Muscle layer of duodenum (tissue), 2 donors: ENCODE measurements around the gene PRR36.
"Not testable (repeated sequence)": the region's sequence is repeated elsewhere in the genome, so short reads cannot be mapped to it uniquely, and the experiment has no call there.

Source experiments
- H3K27ac ChIP-seq: one replicate; pipeline ENCODE4 v1.7.0; 2013; ENCODE audit warnings: mild to moderate bottlenecking, low read length
- H3K27me3 ChIP-seq: one replicate; pipeline ENCODE4 v1.7.0; 2013; ENCODE audit warnings: low read depth, mild to moderate bottlenecking, control low read depth, low read length
- H3K36me3 ChIP-seq, 2 donors: one replicate each; pipeline ENCODE4 v1.7.0; 2013; ENCODE audit warnings: low read length in 2 of 2, control low read depth in 1 of 2, mild to moderate bottlenecking in 1 of 2; ENCODE audit not compliant: insufficient read depth in 2 of 2, control insufficient read depth in 1 of 2
- H3K4me1 ChIP-seq, 2 donors: one replicate each; pipeline ENCODE4 v1.7.0; 2013; ENCODE audit warnings: low read length in 2 of 2, mild to moderate bottlenecking in 2 of 2, control low read depth in 1 of 2, moderate library complexity in 1 of 2; ENCODE audit not compliant: insufficient read depth in 2 of 2, control insufficient read depth in 1 of 2
- H3K4me3 ChIP-seq, 2 donors: one replicate each; pipeline ENCODE4 v1.7.0; 2013; ENCODE audit warnings: low read length in 2 of 2, low read depth in 1 of 2, mild to moderate bottlenecking in 1 of 2
- H3K9me3 ChIP-seq, 2 donors: one replicate each; pipeline ENCODE4 v1.7.0; 2013; ENCODE audit warnings: low read length in 2 of 2, control low read depth in 1 of 2, mild to moderate bottlenecking in 1 of 2; ENCODE audit not compliant: control insufficient read depth in 1 of 2
- donor health status: healthy.

PRR36 gene

DNA sequence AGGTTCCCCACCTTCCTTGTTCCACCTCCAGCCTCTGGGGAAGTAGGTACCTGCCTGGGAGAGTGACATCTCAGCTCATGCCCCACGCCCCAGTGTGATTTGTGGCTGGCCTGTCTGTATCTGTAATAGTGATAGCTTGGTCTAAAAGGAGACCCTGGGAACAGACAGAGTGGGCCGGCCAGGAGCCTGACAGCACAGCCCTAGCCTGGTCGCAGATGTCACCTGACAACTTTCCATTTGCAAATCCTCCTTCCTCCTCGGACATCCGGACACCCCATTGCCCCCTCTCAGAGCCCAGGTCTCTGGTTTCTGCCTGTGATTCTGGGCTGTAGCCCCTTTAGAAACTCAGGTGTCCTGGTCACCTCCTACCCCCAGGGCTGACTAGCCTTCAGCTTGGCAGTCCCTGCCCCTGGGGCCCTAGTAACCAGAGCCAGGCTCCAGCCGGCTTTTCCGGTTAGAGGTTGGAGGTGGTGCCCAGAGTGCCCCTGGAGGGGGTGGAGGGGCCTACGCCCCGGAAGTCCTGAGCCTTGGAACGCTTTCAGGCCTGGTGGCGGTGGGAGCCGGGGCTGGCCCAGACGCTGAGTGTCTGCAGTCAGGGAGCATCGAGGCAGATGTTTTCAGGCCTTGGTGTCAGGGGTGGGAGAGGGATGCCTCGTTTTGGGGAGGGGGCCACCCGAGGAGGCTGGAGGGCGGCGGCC lies 20.6 kb upstream of the PRR36 start:
- Histone ChIP-seq H3K27ac (no peak overlapping the region), H3K36me3 (no peaks in the 10 kb centered on the region), H3K9me3 (no peaks in the 10 kb centered on the region), H3K27me3 (no peaks in the 10 kb centered on the region), H3K4me3 (no peak overlapping the region), H3K4me1 (no peaks in the 10 kb centered on the region)

- not testable (repeated sequence) for H3K36me3 ChIP-seq, H3K4me3 ChIP-seq, H3K9me3 ChIP-seq, H3K27me3 ChIP-seq, H3K27ac ChIP-seq, H3K4me1 ChIP-seq
Measured at GRCh38 chr19:7893362-7894101, 19.3 kb upstream of the PRR36 start.

DNA sequence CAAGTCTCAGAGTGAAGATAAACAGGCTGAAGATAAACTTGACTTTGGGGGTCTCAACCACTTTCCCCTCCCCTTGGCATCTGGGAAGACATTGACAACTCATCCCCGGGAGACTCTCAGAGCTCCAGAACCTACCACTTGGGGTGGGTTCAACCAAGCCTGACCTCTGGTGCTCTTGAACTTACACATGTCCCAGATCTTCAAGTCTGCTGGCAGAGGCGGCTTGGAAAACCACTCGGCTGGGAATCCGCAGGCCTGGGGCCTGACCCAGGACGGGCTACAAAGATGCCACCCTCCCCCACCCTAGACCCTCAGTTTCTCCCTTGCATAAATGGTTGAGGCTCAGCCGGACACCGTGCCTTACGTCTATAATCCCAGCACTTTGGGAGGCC lies 14.6 kb upstream of the PRR36 start:
- H3K36me3 ChIP-seq, result no peaks in the 10 kb centered on the region
- H3K27ac ChIP-seq, result no peak overlapping the region
- peak overlapping the region; percentile 8 to 21 for H3K4me3 ChIP-seq
- peaks cover 0 to 8% of the 10 kb centered on the region in 2 donors for H3K4me1 ChIP-seq
- no peaks in the 10 kb centered on the region for H3K9me3 ChIP-seq
- peaks cover 3% of the 10 kb centered on the region for H3K27me3 ChIP-seq

DNA sequence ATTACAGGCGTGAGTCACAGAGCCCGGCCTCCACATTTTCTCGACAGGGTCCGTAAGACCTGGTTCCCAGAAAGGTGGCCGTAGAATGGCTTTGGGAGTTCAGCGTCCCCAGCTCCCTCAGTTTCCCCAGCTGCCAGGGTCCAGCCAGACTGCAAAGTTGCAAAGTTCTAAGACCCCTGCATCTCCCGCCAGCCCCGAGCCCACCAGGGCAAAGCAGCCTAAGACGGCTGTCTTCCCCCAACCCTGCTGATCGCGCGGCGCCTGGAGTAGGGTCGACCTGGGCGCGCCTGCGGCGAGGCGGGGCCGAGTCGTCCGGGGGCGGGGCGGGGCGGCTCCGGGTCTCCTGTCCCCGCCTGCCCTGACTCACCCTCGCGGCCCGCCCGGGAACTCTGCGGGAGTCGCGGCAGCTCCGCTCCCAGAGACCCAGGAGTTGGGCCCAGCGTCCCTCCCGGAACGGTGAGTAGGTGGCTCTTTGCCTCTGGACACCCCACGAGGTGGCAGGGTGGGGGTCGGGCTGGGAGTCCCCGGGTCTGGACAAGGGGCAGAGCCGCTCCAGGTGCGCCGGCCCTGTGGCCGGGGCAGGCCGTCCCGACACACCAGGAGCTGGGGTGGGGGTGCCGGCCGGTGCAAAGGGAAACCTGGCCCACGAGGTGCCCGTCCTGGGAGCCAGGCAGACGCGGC lies 14.1 kb upstream of the PRR36 start, which contains the start of gene LRRC8E:
TSS of gene LRRC8E (plus strand) at position 366 of the 681 bp plus-strand sequence. CDS start 7,094 bp downstream, outside the sequence.
- Histone ChIP-seq H3K27ac (no peak within 1 kb of the TSS), H3K9me3 (no peaks in the 10 kb centered on the region), H3K36me3 (no peaks in the 10 kb centered on the region), H3K27me3 (peaks cover 3% of the 10 kb centered on the region), H3K4me1 (peaks cover 0 to 8% of the 10 kb centered on the region in 2 donors), H3K4me3 (peak within 1 kb of the TSS; percentile 8 to 21)

- Histone ChIP-seq H3K9me3 (no peaks in the 10 kb centered on the region), H3K4me1 (peaks cover 0 to 8% of the 10 kb centered on the region in 2 donors), H3K4me3 (no peak overlapping the region), H3K27me3 (peaks cover 3% of the 10 kb centered on the region), H3K27ac (no peak overlapping the region), H3K36me3 (no peaks in the 10 kb centered on the region)
Measured at GRCh38 chr19:7887408-7888144, 13.4 kb upstream of the PRR36 start.

DNA sequence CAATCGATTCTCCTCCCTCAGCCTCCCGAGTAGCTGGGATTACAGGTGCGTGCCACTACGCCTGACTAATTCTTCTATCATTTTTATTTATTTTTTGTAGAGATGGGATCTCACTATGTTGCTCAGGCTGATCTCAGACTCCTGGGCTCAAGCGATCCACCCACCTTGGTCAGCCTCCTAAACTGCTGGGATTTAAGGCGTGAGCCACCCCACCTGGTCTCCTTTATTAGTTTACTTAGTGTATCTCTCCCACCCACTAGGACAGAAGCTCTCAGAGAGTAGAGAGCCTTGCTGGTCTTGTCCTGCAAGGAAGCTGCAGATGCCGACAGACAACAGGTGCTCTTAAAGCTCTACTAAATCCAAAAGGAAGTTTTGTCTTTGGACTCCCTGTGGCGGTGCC lies 11.6 kb upstream of the PRR36 start:
- Histone ChIP-seq H3K27me3 (peaks cover 3% of the 10 kb centered on the region), H3K27ac (no peak overlapping the region), H3K4me1 (peaks cover 0 to 8% of the 10 kb centered on the region in 2 donors), H3K4me3 (no peak overlapping the region), H3K36me3 (no peaks in the 10 kb centered on the region), H3K9me3 (no peaks in the 10 kb centered on the region)

GRCh38 chr19:7883796-7884570 lies 9.8 kb upstream of the PRR36 start:
- no peak overlapping the region for H3K4me3 ChIP-seq
- peaks cover 3% of the 10 kb centered on the region for H3K27me3 ChIP-seq
- H3K4me1 ChIP-seq, result peaks cover 0 to 8% of the 10 kb centered on the region in 2 donors
- H3K27ac ChIP-seq, result no peak overlapping the region
- no peaks in the 10 kb centered on the region for H3K9me3 ChIP-seq
- no peaks in the 10 kb centered on the region for H3K36me3 ChIP-seq

DNA sequence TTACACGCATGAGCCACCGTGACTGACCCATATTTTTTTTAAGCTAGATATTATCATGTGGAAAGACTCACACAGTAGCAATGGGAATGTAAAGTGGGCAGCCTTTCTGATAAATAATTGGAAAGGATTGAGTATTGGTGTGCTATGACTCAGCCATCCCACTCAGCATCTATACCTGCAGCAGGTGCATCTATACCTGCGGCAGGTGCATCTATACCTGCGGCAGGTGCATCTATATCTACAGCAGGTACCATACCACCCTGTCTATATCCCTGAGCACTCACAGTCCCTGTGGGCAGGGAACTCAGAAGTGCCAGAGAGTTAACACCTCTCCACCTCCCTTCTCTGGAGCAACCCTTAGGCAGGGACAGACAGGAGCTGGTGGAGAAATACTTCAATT lies 8.9 kb upstream of the PRR36 start:
- Histone ChIP-seq H3K4me1 (peaks cover 0 to 2% of the 10 kb centered on the region in 2 donors), H3K36me3 (no peaks in the 10 kb centered on the region), H3K4me3 (no peak overlapping the region), H3K27ac (no peak overlapping the region), H3K9me3 (no peaks in the 10 kb centered on the region), H3K27me3 (no peaks in the 10 kb centered on the region)

- Histone ChIP-seq H3K4me3 (no peak overlapping the region), H3K36me3 (no peaks in the 10 kb centered on the region), H3K4me1 (no peaks in the 10 kb centered on the region), H3K27me3 (no peaks in the 10 kb centered on the region), H3K27ac (no peak overlapping the region), H3K9me3 (no peaks in the 10 kb centered on the region)
Measured at GRCh38 chr19:7881910-7882309, 7.7 kb upstream of the PRR36 start.

- H3K27me3 ChIP-seq, result peaks cover under 1% of the 10 kb centered on the region
- H3K36me3 ChIP-seq, result no peaks in the 10 kb centered on the region
- H3K4me1 ChIP-seq, result peaks cover 0 to under 1% of the 10 kb centered on the region in 2 donors
- no peak overlapping the region for H3K27ac ChIP-seq
- H3K4me3 ChIP-seq, result no peak overlapping the region
- H3K9me3 ChIP-seq, result no peaks in the 10 kb centered on the region
Measured at GRCh38 chr19:7879836-7880235, 5.6 kb upstream of the PRR36 start.
